Nephron (organoid): ENCODE results near the gene LPCAT4.

Source experiments
- H3K27ac Mint-ChIP-seq, 3 experiments: 2 replicates each; pipeline ENCODE4 v1.8.0; 2020; ENCODE audit warnings: mixed read lengths in 3 of 3, mild to moderate bottlenecking in 2 of 3, moderate library complexity in 1 of 3
- H3K27me3 Mint-ChIP-seq: 2 replicates; pipeline ENCODE4 v1.8.0; 2021; ENCODE audit warnings: low read depth, mild to moderate bottlenecking, moderate library complexity, mixed read lengths
- H3K36me3 Mint-ChIP-seq: 2 replicates; pipeline ENCODE4 v1.8.0; 2020; ENCODE audit warnings: low read depth, mixed read lengths
- H3K4me1 Mint-ChIP-seq: 2 replicates; pipeline ENCODE4 v1.8.0; 2020; ENCODE audit warnings: mixed read lengths
- H3K4me3 Mint-ChIP-seq, 3 experiments: 2 replicates each; pipeline ENCODE4 v1.8.0; 2020; ENCODE audit warnings: mild to moderate bottlenecking in 3 of 3, mixed read lengths in 3 of 3, moderate library complexity in 2 of 3
- H3K9me3 Mint-ChIP-seq: 2 replicates; pipeline ENCODE4 v1.8.0; 2020; ENCODE audit warnings: mixed read lengths
- CTCF ChIP-seq, 3 experiments: fragments of 200-600 bp; sonication (generic); IDR thresholded peaks; one replicate each; pipeline ENCODE4 v1.5.0; 2021; ENCODE audit warnings: antibody characterized with exemption in 3 of 3; ENCODE audit not compliant: unreplicated experiment in 3 of 3

The LPCAT4 gene

GRCh38 chr15:34366271-34367065, 528 bp downstream of the LPCAT4 start:
- Mint-ChIP-seq H3K4me1 (peaks cover 25% of the 10 kb centered on the region), H3K27me3 (no peaks in the 10 kb centered on the region), H3K9me3 (no peaks in the 10 kb centered on the region), H3K4me3 (peak overlapping the region; percentile 87 to 97 (median 97)), H3K36me3 (peaks cover 15% of the 10 kb centered on the region), H3K27ac (peak overlapping the region; percentile 83 to 93 (median 89))
- TF ChIP-seq CTCF (IDR thresholded peaks at IDR 0.05; ENCODE audit: unreplicated experiment in 3 of 3) = no peak

GRCh38 chr15:34365836-34366235, 1.2 kb downstream of the LPCAT4 start:
- Mint-ChIP-seq H3K27ac (peak overlapping the region; percentile 73 to 93 (median 89)), H3K27me3 (no peaks in the 10 kb centered on the region), H3K4me1 (peaks cover 25% of the 10 kb centered on the region), H3K36me3 (peaks cover 19% of the 10 kb centered on the region), H3K4me3 (peak overlapping the region; percentile 87 to 97 (median 97)), H3K9me3 (no peaks in the 10 kb centered on the region)
- no peak for TF ChIP-seq CTCF (IDR thresholded peaks at IDR 0.05; ENCODE audit: unreplicated experiment in 3 of 3)

GRCh38 chr15:34365091-34365825, 1.7 kb downstream of the LPCAT4 start:
- Mint-ChIP-seq H3K27me3 (no peaks in the 10 kb centered on the region), H3K4me3 (peak overlapping the region; percentile 87 to 97 (median 97)), H3K4me1 (peaks cover 23% of the 10 kb centered on the region), H3K27ac (peak overlapping the region; percentile 73 to 93 (median 89)), H3K9me3 (no peaks in the 10 kb centered on the region), H3K36me3 (peaks cover 22% of the 10 kb centered on the region)
- TF ChIP-seq CTCF (IDR thresholded peaks at IDR 0.05; ENCODE audit: unreplicated experiment in 3 of 3) = no peak

- Mint-ChIP-seq H3K27ac (no peak overlapping the region), H3K9me3 (no peaks in the 10 kb centered on the region), H3K27me3 (no peaks in the 10 kb centered on the region), H3K4me3 (peak overlapping the region in 1 of 3 experiments; percentile 8), H3K36me3 (peaks cover 32% of the 10 kb centered on the region), H3K4me1 (peaks cover 16% of the 10 kb centered on the region)
- no peak for TF ChIP-seq CTCF (IDR thresholded peaks at IDR 0.05; ENCODE audit: unreplicated experiment in 3 of 3)
Measured at GRCh38 chr15:34364041-34364440, 3.0 kb downstream of the LPCAT4 start.

GRCh38 chr15:34362047-34362773, 4.8 kb downstream of the LPCAT4 start:
- TF ChIP-seq CTCF (IDR thresholded peaks at IDR 0.05; ENCODE audit: unreplicated experiment in 3 of 3) = no peak
- Mint-ChIP-seq H3K27ac (no peak overlapping the region), H3K9me3 (no peaks in the 10 kb centered on the region), H3K4me3 (no peak overlapping the region), H3K27me3 (no peaks in the 10 kb centered on the region), H3K4me1 (peaks cover 9% of the 10 kb centered on the region), H3K36me3 (peaks cover 45% of the 10 kb centered on the region)
